Heart left ventricle (tissue), 16 donors: ENCODE data around the gene GAB2. TPM values are rescaled to one million over a fixed set of nuclear protein-coding genes. Genes with fewer than 3 reads are reported as not detected.
A peak's percentile ranks its signal among the peaks of the same experiment; 100 is the strongest.
"Not testable (repeated sequence)": the region's sequence is repeated elsewhere in the genome, so short reads cannot be mapped to it uniquely, and the experiment has no call there.

Source experiments
- ATAC-seq, 4 donors: fragments of 200-7000 bp; cut with Tn5 transposase; one replicate each; pipeline ENCODE4 v1.9.1; 2020 to 2022; ENCODE audit warnings: moderate library complexity in 4 of 4, mild to moderate bottlenecking in 3 of 4, moderate number of reproducible peaks in 1 of 4
- DNase-seq, 5 donors: peaks; one replicate each; pipeline ENCODE4 v3.0.0-alpha.2; 2020
- H3K27ac ChIP-seq, 12 donors: fragments of 200-600 bp; sonication (generic) in 4 of 12; one replicate each; pipeline versions ENCODE4 v1.5.0 to v1.8.0; 2016 to 2022; ENCODE audit warnings: mild to moderate bottlenecking in 2 of 12
- H3K27me3 ChIP-seq, 9 donors: fragments of 200-600 bp; sonication (generic) in 2 of 9; one replicate each; pipeline versions ENCODE4 v1.5.1 to v1.8.0; 2016 to 2022; ENCODE audit warnings: mild to moderate bottlenecking in 3 of 9
- H3K36me3 ChIP-seq, 9 donors: fragments of 200-600 bp; sonication (generic) in 2 of 9; one replicate each; pipeline versions ENCODE4 v1.5.0 to v1.8.0; 2018 to 2022; ENCODE audit warnings: mild to moderate bottlenecking in 2 of 9
- H3K4me1 ChIP-seq, 12 donors: fragments of 200-600 bp; sonication (generic) in 4 of 12; one replicate each; pipeline versions ENCODE4 v1.5.0 to v1.8.0; 2016 to 2022; ENCODE audit warnings: mild to moderate bottlenecking in 3 of 12
- H3K4me3 ChIP-seq, 12 donors: fragments of 200-600 bp; sonication (generic) in 4 of 12; one replicate each; pipeline versions ENCODE4 v1.5.0 to v1.8.0; 2017 to 2022; ENCODE audit warnings: mild to moderate bottlenecking in 9 of 12, moderate library complexity in 4 of 12
- H3K9me3 ChIP-seq, 12 donors: fragments of 200-600 bp; sonication (generic) in 4 of 12; one replicate each; pipeline versions ENCODE4 v1.5.0 to v1.8.0; 2016 to 2022; ENCODE audit warnings: mild to moderate bottlenecking in 1 of 12
- CTCF ChIP-seq, 12 donors: fragments of 200-600 bp; sonication (generic) in 4 of 12; IDR thresholded peaks; one replicate each; pipeline versions ENCODE4 v1.5.0 to v1.8.0; 2018 to 2022; ENCODE audit warnings: antibody characterized with exemption in 12 of 12, mild to moderate bottlenecking in 5 of 12
- POLR2A ChIP-seq, 2 donors: fragments of 450-650 bp; IDR thresholded peaks; one replicate each; pipeline ENCODE4 v1.6.1; 2017; ENCODE audit warnings: antibody characterized with exemption in 2 of 2, mild to moderate bottlenecking in 2 of 2, moderate library complexity in 2 of 2
- WGBS, 4 donors: extraction: QIAGEN DNeasy Blood & Tissue Kit in 2 of 4; methylation state at CpG; one replicate each; pipeline versions ENCODE4 v1.1.5 to v1.1.7; 2013 to 2018; 5-methylcytosine and 5-hydroxymethylcytosine counted together
- intact Hi-C, 10 donors: fragments of 100-400 bp; cut with DNase I; formaldehyde crosslinking; loops; one replicate each; pipeline versions ENCODE4 v1.11.1 to v1.14.2; 2022
- polyA plus RNA-seq, 2 donors: library from polyadenylated mRNA; stranded (reverse); fragments of 200-250 nt; gene quantifications; one replicate each; pipeline ENCODE4 v1.2.3, GENCODE V29; 2013
- total RNA-seq, 9 donors: library from RNA; depleted of rRNA in 2 of 9; stranded (reverse); fragments of >200 nt in 2 of 9; fragmentation: NEBNext Ultra II Directional in 3 of 9; extraction: Animal tissue kit (Norgen Biotek cat#: 25700) in 3 of 9; gene quantifications; one replicate each; pipeline versions ENCODE4 v1.1.0 to v1.2.4, GENCODE V29; 2016 to 2023
- donor health status: ischemic (EF 13 %, LVEDD 7.1; RV severe dilation, severe dysfunction).
- donor health status: healthy with polysubstance abuse.
- donor health status: DM: no; HTN: yes; CAD: no.
- donor health status: DM: no; HTN: no; CAD: no.
- donor health status: ischemic (EF 25% LVEDD 6.9; RV normal size, moderate dysfunction).
- donor health status: ischemic (EF 25% LVEDD 5.7; RV mildly dilated, moderate dysfunction).
- donor health status: healthy.
- donor health status: DM: yes; HTN: yes; CAD: no.
- donor health status: ischemic (EF 35%, LVEDD 5.7; RV mildly dilated, moderate dysfunction).
- donor health status: nonischemic (EF 11% LVEDD 7.7; RV severe dilation, severe dysfunction).
- donor health status: DM: yes; HTN: yes; CAD: no.
- donor health status: PGD.
- donor health status: ischemic (EF 29% LVEDD 5.4; RV normal size, mild dysfunction).
- donor health status: nonischemic (EF 23%, LVEDD 6.1; RV moderate dilation, normal function).

GAB2 gene
- total and polyA plus RNA-seq, 11 donors, result 6.1 to 53.0 (median 30.0) TPM

DNA sequence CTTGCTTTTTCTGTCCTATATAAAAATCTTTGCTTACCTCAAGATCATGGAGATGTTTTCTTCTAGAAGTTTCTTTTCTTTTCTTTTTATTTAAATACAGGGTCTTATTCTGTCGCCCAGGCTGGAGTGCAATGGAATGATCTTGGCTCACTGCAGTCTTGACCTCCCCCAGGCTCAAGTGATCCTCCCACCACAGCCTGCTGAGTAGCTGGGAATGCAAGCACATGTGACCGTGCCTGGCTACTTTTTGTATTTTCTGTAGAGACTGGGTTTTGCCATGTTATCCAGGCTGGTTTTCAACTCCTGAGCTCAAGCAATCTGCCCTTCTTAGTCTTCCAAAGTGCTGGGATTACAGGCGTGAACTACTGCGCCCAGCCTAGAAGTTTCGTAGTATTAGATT, 183.6 kb downstream of the GAB2 start:
- Histone ChIP-seq H3K9me3 (peaks cover 0 to 5% (median 0%) of the 10 kb centered on the region in 12 donors), H3K36me3 (no peaks in the 10 kb centered on the region), H3K4me1 (peaks cover 0 to 40% (median 23%) of the 10 kb centered on the region in 12 donors), H3K27me3 (no peaks in the 10 kb centered on the region), H3K4me3 (no peak overlapping the region), H3K27ac (no peak overlapping the region)
- intact Hi-C loops, result loop anchor here in 2 of 10 donors (5.0 to 10.0 kb wide), 2 partner anchors 61 to 183 kb away; partner anchors contain the start of gene GAB2 (in 1 of the 2)
- DNase-seq, result no peak
- 80 to 95% (median 85%) methylated on average over 5 of the region's 5 CpGs for WGBS, 4 donors
- ATAC-seq, result no peak
- TF ChIP-seq CTCF (IDR thresholded peaks at IDR 0.05) (no peak), POLR2A (IDR thresholded peaks at IDR 0.05) (no peak)

GRCh38 chr11:78233046-78233445, 184.6 kb downstream of the GAB2 start:
- H3K4me1 ChIP-seq, result peaks cover 0 to 41% (median 24%) of the 10 kb centered on the region in 12 donors
- H3K4me3 ChIP-seq, H3K27me3 ChIP-seq, H3K36me3 ChIP-seq, DNase-seq, H3K9me3 ChIP-seq, H3K27ac ChIP-seq: not testable (repeated sequence)
- ATAC-seq, result peak in 1 of 4 donors; percentile 7
- intact Hi-C loops, result loop anchor here in 2 of 10 donors (5.0 to 10.0 kb wide), 2 partner anchors 62 to 184 kb away; partner anchors contain the start of gene GAB2 (in 1 of the 2)
- 75 to 86% (median 86%) methylated on average over 6 of the region's 6 CpGs for WGBS, 4 donors

DNA sequence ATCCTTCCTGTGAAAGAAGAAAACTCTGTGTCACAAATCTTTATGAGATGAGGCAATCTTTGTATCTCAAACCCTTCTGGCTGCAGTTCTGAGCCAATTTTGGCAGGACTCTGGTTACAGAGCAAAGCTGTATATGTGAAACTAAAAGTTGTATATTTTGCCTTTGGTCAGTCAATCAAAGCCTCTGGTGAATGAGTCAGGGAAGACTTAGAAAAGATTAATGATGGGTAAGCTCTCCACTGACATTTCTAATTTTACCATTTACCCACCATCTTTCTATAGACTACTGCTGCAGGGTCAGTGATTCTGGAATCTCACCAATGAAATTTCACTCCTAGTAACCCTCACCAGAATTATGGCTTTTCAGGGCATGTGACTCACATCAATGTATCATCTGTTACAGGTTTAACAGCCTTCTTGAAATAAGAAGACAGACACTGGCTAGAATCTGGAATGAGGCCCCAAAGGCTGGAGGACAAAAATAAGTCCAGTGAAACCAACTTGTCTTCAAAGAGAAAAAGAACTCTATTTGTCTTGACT, 185.6 kb downstream of the GAB2 start:
- ATAC-seq (peak in 1 of 4 donors; percentile 21), DNase-seq (no peak)
- TF ChIP-seq POLR2A (IDR thresholded peaks at IDR 0.05) (no peak), CTCF (IDR thresholded peaks at IDR 0.05) (no peak)
- intact Hi-C loops, result loop anchor here in 2 of 10 donors (5.0 to 10.0 kb wide), 2 partner anchors 63 to 185 kb away; partner anchors contain the start of gene GAB2 (in 1 of the 2)
- Histone ChIP-seq H3K36me3 (peaks cover 0 to under 1% (median 0%) of the 10 kb centered on the region in 9 donors), H3K27me3 (no peaks in the 10 kb centered on the region), H3K4me1 (peaks cover 0 to 41% (median 24%) of the 10 kb centered on the region in 12 donors), H3K9me3 (no peaks in the 10 kb centered on the region), H3K27ac (peak overlapping the region in 6 of 12 donors; percentile 4 to 65 (median 9)), H3K4me3 (no peak overlapping the region)

DNA sequence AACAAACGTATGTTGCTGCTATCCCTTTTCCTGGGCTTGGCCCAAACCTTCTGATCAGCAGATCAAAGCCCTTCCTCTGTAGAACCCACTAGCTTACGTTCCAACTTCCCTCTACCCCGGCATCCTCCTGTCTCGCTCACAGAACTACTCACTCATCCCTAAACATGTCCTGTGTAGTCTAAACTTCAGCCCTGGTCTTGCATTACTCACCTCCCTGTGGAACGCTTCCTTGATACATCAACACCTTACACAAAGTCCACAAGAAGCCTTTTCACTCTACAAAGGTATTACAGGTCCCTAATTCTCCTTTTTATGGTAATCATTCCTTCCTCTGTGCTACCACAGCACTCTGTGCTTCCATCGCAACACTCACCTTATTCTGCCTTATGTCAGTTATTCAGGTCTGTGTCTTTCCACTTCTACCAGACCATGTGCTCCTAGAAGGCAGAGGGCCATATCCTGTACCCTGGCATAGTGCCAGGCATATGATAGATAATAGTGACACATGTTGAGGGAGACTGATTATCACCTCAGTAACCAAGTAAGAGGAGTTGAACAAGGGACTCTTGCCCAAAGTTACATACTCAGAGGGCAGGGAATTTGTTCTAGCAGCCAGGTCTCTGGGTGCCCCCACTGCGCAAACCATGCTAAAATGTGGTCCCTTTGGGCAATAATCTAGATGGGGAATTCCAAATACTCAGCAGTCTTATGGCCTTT, 187.3 kb downstream of the GAB2 start:
- TF ChIP-seq CTCF (IDR thresholded peaks at IDR 0.05) (no peak), POLR2A (IDR thresholded peaks at IDR 0.05) (no peak)
- H3K27ac ChIP-seq, result peak overlapping the region in 8 of 12 donors; percentile 2 to 65 (median 48)
- whole genome bisulfite sequencing, 4 donors, result 59 to 72% (median 64%) methylated on average over 7 of the region's 7 CpGs
- H3K4me3 ChIP-seq, result no peak overlapping the region
- DNase-seq, result peak in 2 of 5 donors; percentile 48 to 59
- peak; percentile 82 to 88 (median 86) for ATAC-seq
- intact Hi-C loops, result loop anchor here in 2 of 10 donors (5.0 to 10.0 kb wide), 2 partner anchors 64 to 187 kb away; partner anchors contain the start of gene GAB2 (in 1 of the 2)
- H3K9me3 ChIP-seq, result no peaks in the 10 kb centered on the region
- peaks cover 0 to 41% (median 24%) of the 10 kb centered on the region in 12 donors for H3K4me1 ChIP-seq
- H3K27me3 ChIP-seq, result no peaks in the 10 kb centered on the region
- H3K36me3 ChIP-seq, result peaks cover 0 to 17% (median 14%) of the 10 kb centered on the region in 9 donors
